Stimulated activated CD8-positive, alpha-beta memory T cell treated with anti-CD3 and anti-CD28 coated beads, Interleukin-4, amount 100 ng/mL, for 24 hours (primary cell): ENCODE measurements around the gene NFATC2.

Source experiments
- DNase-seq: peaks from one replicate; pipeline ENCODE4 v3.0.0-alpha.2; 2020; ENCODE audit warnings: low read depth

Gene NFATC2

GRCh38 chr20:51536116-51537069 is 6.1 kb downstream of the NFATC2 start:
- DNase-seq: no peak

GRCh38 chr20:51535674-51536073 is 6.8 kb downstream of the NFATC2 start:
- no peak for DNase-seq

GRCh38 chr20:51535075-51535386 is 7.5 kb downstream of the NFATC2 start:
- DNase-seq: no peak

GRCh38 chr20:51533291-51534172 is 9.0 kb downstream of the NFATC2 start:
- no peak for DNase-seq

GRCh38 chr20:51532577-51533191 is 9.8 kb downstream of the NFATC2 start:
- DNase-seq: no peak

- no peak for DNase-seq
These were observed 10.6 kb downstream of the NFATC2 start for GRCh38 chr20:51531712-51532456.

GRCh38 chr20:51531141-51531710 is 11.3 kb downstream of the NFATC2 start:
- peak; percentile 67 for DNase-seq

- DNase-seq: peak; percentile 71
These were observed 12.8 kb downstream of the NFATC2 start for GRCh38 chr20:51529758-51530157.

GRCh38 chr20:51529081-51529681 is 13.3 kb downstream of the NFATC2 start:
- peak; percentile 41 for DNase-seq

- DNase-seq: peak; percentile 48
These were observed 14.1 kb downstream of the NFATC2 start for GRCh38 chr20:51528263-51529027.

GRCh38 chr20:51526754-51527153 is 15.8 kb downstream of the NFATC2 start:
- no peak for DNase-seq

- no peak for DNase-seq
These were observed 16.4 kb downstream of the NFATC2 start for GRCh38 chr20:51526106-51526470.

GRCh38 chr20:51525241-51526105 is 17.0 kb downstream of the NFATC2 start:
- peak; percentile 43 for DNase-seq

GRCh38 chr20:51523276-51524013 is 19.1 kb downstream of the NFATC2 start:
- DNase-seq: no peak

GRCh38 chr20:51522207-51522606 is 20.3 kb downstream of the NFATC2 start:
- no peak for DNase-seq

GRCh38 chr20:51517839-51518238 is 24.7 kb downstream of the NFATC2 start:
- DNase-seq: no peak

- DNase-seq: no peak
These were observed 25.7 kb downstream of the NFATC2 start for GRCh38 chr20:51516855-51517254.

GRCh38 chr20:51514836-51515235 is 27.7 kb downstream of the NFATC2 start:
- no peak for DNase-seq

GRCh38 chr20:51514249-51514648 is 28.3 kb downstream of the NFATC2 start:
- no peak for DNase-seq
